Measurements from ENCODE around the gene SELENOM.
A peak's percentile ranks its signal among the peaks of the same experiment; 100 is the strongest.
"Not testable (repeated sequence)": the region's sequence is repeated elsewhere in the genome, so short reads cannot be mapped to it uniquely, and the experiment has no call there.

The SELENOM gene

DNA sequence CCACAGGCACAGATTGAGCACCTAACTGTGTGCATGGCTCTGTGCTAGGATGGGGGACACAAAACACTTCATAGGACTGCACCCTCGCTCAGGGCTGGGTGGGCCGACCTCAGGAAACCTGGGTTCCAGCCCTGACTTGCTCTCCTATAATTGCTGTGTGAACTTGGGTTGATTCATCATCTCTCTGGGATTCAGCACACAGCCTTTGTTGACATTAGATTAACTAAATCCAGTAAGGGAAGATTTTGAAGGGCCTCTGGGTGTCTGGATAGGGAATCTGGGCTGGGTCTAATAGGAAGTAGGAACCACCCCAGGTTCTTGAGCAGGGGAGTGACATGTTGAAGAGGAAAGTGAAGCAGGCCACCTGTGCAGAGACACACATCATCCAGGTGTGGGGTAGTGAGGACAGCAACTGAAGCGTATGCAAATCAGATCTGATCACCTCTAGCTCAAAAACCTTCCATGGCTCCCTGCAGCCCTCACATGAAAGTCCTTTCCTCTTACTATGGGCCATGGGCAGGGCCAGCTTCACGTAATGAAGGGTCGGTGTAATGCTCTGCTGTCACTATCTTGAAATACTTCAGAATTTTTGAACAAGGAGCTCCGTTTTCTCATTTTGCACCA is 37.6 kb downstream of the SELENOM start:
- H3K4me3 ChIP-seq (ENCODE audit: low read length); H3K4me2 ChIP-seq (ENCODE audit: low read length); H4K20me1 ChIP-seq (ENCODE audit: control insufficient read depth, insufficient read depth, low read depth, low read length); H3K4me1 ChIP-seq (ENCODE audit: control insufficient read depth, low read length); H3F3A ChIP-seq (ENCODE audit: control insufficient read depth, insufficient read depth); H3K79me2 ChIP-seq (ENCODE audit: control insufficient read depth, low read length); H3K27ac ChIP-seq (ENCODE audit: low read depth, low read length); H3K36me3 ChIP-seq (ENCODE audit: control insufficient read depth, low read length); H3K27me3 ChIP-seq (ENCODE audit: control insufficient read depth, low read length); H3K9me3 ChIP-seq (ENCODE audit: control insufficient read depth, insufficient read depth, low read length); H3K9me2 ChIP-seq (replicated peaks; ENCODE audit: control insufficient read depth, low read length): not testable (repeated sequence)

DNA sequence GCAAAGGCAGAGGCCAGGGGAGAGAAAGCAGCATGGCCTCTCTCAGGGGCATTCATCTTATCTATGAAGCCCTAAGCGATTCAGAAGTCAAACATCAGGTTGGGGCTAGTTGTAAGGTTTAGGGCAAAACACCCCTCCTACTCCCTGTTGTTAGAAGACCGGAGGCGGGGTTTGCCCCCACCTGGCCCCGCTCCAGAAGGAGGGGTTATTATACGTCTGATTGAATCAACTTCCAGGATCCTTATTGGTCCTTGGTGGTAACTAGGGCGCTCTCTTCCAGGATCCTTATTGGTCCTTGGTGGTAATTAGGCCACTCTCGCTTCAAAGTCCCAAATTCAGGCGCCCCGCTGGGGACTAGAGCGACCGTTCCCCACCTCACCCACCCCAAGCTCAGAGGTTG is 38.4 kb downstream of the SELENOM start:
- Histone ChIP-seq H3K4me3 (ENCODE audit: low read length) (no peak overlapping the region), H3K27me3 (ENCODE audit: control insufficient read depth, low read length) (no peaks in the 10 kb centered on the region), H3K79me2 (ENCODE audit: control insufficient read depth, low read length) (no peaks in the 10 kb centered on the region), H3K4me2 (ENCODE audit: low read length) (no peak overlapping the region), H3K27ac (ENCODE audit: low read depth, low read length) (no peak overlapping the region), H4K20me1 (ENCODE audit: control insufficient read depth, insufficient read depth, low read depth, low read length) (no peaks in the 10 kb centered on the region), H3K4me1 (ENCODE audit: control insufficient read depth, low read length) (peaks cover 3% of the 10 kb centered on the region), H3K9me3 (ENCODE audit: control insufficient read depth, insufficient read depth, low read length) (no peaks in the 10 kb centered on the region), H3K9me2 (replicated peaks; ENCODE audit: control insufficient read depth, low read length) (no peaks in the 10 kb centered on the region), H3K36me3 (ENCODE audit: control insufficient read depth, low read length) (no peaks in the 10 kb centered on the region), H3F3A (ENCODE audit: control insufficient read depth, insufficient read depth) (no peaks in the 10 kb centered on the region)
- TF ChIP-seq EZH2phosphoT487 (IDR thresholded peaks at IDR 0.05; ENCODE audit: borderline replicate concordance, low read length), result no peak
- TF ChIP-seq, protein P1, sequence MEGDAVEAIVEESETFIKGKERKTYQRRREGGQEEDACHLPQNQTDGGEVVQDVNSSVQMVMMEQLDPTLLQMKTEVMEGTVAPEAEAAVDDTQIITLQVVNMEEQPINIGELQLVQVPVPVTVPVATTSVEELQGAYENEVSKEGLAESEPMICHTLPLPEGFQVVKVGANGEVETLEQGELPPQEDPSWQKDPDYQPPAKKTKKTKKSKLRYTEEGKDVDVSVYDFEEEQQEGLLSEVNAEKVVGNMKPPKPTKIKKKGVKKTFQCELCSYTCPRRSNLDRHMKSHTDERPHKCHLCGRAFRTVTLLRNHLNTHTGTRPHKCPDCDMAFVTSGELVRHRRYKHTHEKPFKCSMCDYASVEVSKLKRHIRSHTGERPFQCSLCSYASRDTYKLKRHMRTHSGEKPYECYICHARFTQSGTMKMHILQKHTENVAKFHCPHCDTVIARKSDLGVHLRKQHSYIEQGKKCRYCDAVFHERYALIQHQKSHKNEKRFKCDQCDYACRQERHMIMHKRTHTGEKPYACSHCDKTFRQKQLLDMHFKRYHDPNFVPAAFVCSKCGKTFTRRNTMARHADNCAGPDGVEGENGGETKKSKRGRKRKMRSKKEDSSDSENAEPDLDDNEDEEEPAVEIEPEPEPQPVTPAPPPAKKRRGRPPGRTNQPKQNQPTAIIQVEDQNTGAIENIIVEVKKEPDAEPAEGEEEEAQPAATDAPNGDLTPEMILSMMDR (IDR thresholded peaks at IDR 0.05; ENCODE audit: low read depth, low read length, poor library complexity, severe bottlenecking), result no peak

DNA sequence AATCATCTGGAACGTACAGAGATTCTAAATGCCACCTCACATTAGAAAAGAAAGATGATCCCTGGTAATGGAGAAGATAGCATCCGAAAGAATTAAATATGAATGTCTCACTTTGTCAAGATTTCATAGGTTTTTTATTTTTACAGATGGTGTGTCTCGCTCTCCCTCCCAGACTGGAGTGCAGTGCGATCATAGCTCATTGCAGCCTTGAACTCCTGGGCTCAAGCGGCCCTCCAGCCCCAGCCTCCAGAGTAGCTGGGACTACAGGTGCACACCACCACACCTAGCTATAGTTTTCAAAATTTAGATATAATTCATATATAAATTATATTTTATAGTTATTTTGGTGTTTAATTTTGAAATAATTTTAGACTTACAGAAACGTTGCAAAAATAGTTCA is 43.0 kb downstream of the SELENOM start:
- H3K9me2 ChIP-seq (replicated peaks; ENCODE audit: control insufficient read depth, low read length), result no peaks in the 10 kb centered on the region
- H4K20me1 ChIP-seq (ENCODE audit: control insufficient read depth, insufficient read depth, low read depth, low read length), result no peaks in the 10 kb centered on the region
- H3K36me3 ChIP-seq (ENCODE audit: control insufficient read depth, low read length), result no peaks in the 10 kb centered on the region
- peak overlapping the region; percentile 65 for H3K4me3 ChIP-seq (ENCODE audit: low read length)
- H3K79me2 ChIP-seq (ENCODE audit: control insufficient read depth, low read length), result no peaks in the 10 kb centered on the region
- H3K27ac ChIP-seq (ENCODE audit: low read depth, low read length), result no peak overlapping the region
- H3K4me2 ChIP-seq (ENCODE audit: low read length), result peak overlapping the region; percentile 46
- H3K4me1 ChIP-seq (ENCODE audit: control insufficient read depth, low read length), result peaks cover 13% of the 10 kb centered on the region
- no peak for TF ChIP-seq EZH2phosphoT487 (IDR thresholded peaks at IDR 0.05; ENCODE audit: borderline replicate concordance, low read length)
- TF ChIP-seq, protein P1 (IDR thresholded peaks at IDR 0.05; ENCODE audit: low read depth, low read length, poor library complexity, severe bottlenecking), result no peak
- no peaks in the 10 kb centered on the region for H3F3A ChIP-seq (ENCODE audit: control insufficient read depth, insufficient read depth)
- H3K9me3 ChIP-seq (ENCODE audit: control insufficient read depth, insufficient read depth, low read length), result no peaks in the 10 kb centered on the region
- H3K27me3 ChIP-seq (ENCODE audit: control insufficient read depth, low read length), result no peaks in the 10 kb centered on the region

DNA sequence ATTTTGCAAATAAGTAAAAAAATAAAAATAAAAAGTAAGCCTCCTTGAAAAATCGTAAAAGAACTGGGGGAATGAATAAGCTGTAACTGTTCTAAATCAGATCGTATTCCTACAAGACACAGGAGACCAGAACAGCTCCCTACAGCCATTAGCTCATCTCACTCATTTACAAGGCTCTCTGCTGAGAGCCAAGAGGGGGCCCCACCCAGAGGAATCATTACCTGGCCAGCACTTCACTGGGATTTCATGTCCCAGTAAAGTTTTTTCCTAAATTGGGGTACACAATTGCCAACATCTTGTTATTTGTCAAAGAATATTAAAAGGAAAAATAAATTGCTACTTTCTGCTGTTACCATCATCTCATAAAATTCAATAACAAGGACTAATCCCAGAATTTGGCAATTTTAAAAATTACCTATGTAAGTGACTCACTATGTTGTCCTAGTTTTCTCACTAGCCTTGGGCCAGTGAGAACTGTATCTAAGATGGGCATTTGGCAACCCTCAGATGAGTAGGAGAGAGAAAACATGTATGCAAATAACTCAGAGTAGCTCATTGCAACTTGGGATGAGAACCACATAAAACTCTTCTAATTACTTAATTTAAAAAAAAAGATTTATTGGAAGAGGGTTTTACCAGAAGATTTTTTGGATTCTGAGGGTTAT is 44.7 kb downstream of the SELENOM start:
- no peaks in the 10 kb centered on the region for H3K36me3 ChIP-seq (ENCODE audit: control insufficient read depth, low read length)
- H3K9me2 ChIP-seq (replicated peaks; ENCODE audit: control insufficient read depth, low read length), result no peaks in the 10 kb centered on the region
- no peaks in the 10 kb centered on the region for H3K9me3 ChIP-seq (ENCODE audit: control insufficient read depth, insufficient read depth, low read length)
- no peak overlapping the region for H3K4me2 ChIP-seq (ENCODE audit: low read length)
- H3K4me1 ChIP-seq (ENCODE audit: control insufficient read depth, low read length), result peaks cover 13% of the 10 kb centered on the region
- H3K4me3 ChIP-seq (ENCODE audit: low read length), result no peak overlapping the region
- H3F3A ChIP-seq (ENCODE audit: control insufficient read depth, insufficient read depth), result no peaks in the 10 kb centered on the region
- H3K27me3 ChIP-seq (ENCODE audit: control insufficient read depth, low read length), result no peaks in the 10 kb centered on the region
- TF ChIP-seq, protein P1 (IDR thresholded peaks at IDR 0.05; ENCODE audit: low read depth, low read length, poor library complexity, severe bottlenecking), result no peak
- no peak for TF ChIP-seq EZH2phosphoT487 (IDR thresholded peaks at IDR 0.05; ENCODE audit: borderline replicate concordance, low read length)
- H4K20me1 ChIP-seq (ENCODE audit: control insufficient read depth, insufficient read depth, low read depth, low read length), result no peaks in the 10 kb centered on the region
- H3K27ac ChIP-seq (ENCODE audit: low read depth, low read length), result no peak overlapping the region
- H3K79me2 ChIP-seq (ENCODE audit: control insufficient read depth, low read length), result no peaks in the 10 kb centered on the region

DNA sequence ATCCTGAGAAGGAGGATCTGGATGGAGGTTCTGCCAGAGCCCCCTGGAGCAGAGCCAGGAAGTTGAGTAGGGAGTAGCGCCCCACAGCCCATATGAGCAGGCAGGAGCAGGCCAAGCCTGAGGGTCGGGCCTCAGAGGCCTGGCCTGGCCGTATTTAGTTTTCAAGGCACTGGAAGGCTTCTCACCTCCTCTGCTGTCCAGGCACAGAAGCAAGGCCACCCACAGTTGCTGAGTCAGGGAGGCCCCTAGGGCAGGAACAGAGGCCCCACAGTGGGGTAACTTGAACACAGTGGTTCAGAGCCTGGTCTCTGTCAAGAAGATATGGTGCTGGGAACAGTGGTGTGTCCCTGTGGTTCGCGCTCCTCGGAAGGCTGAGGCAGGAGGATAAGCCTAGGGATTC is 47.7 kb downstream of the SELENOM start:
- not testable (repeated sequence) for H3F3A ChIP-seq (ENCODE audit: control insufficient read depth, insufficient read depth); H3K27me3 ChIP-seq (ENCODE audit: control insufficient read depth, low read length); H3K79me2 ChIP-seq (ENCODE audit: control insufficient read depth, low read length); H3K4me3 ChIP-seq (ENCODE audit: low read length); H3K36me3 ChIP-seq (ENCODE audit: control insufficient read depth, low read length); H3K9me3 ChIP-seq (ENCODE audit: control insufficient read depth, insufficient read depth, low read length); H3K9me2 ChIP-seq (replicated peaks; ENCODE audit: control insufficient read depth, low read length); H4K20me1 ChIP-seq (ENCODE audit: control insufficient read depth, insufficient read depth, low read depth, low read length); H3K27ac ChIP-seq (ENCODE audit: low read depth, low read length); H3K4me2 ChIP-seq (ENCODE audit: low read length)
- peaks cover 13% of the 10 kb centered on the region for H3K4me1 ChIP-seq (ENCODE audit: control insufficient read depth, low read length)

All from DOHH2 (cell line).